ENCODE measurements around the gene AAMP.

The AAMP gene

GRCh38 chr2:218234521-218234920 is 35.4 kb downstream of the AAMP start:
- H2AFZ ChIP-seq (ENCODE audit: low read length) = no peak overlapping the region
- H3F3A ChIP-seq (ENCODE audit: insufficient read depth, low read length) = peaks cover 15% of the 10 kb centered on the region
- no peak for TF ChIP-seq EZH2phosphoT487 (IDR thresholded peaks at IDR 0.05; ENCODE audit: low read length)
- TF ChIP-seq CTCF (IDR thresholded peaks at IDR 0.05; ENCODE audit: low read length) = no peak
- TF ChIP-seq EZH2 (optimal IDR thresholded peaks at IDR 0.05; ENCODE audit: low read depth, low read length) = no peak
- no peak overlapping the region for H3K9ac ChIP-seq (ENCODE audit: low read length)
- no peak overlapping the region for H3K4me2 ChIP-seq (ENCODE audit: low read depth, low read length)
- H3K27me3 ChIP-seq (replicated peaks; ENCODE audit: insufficient read depth, low read length) = no peaks in the 10 kb centered on the region
- H3K4me1 ChIP-seq (ENCODE audit: low read length) = peaks cover 20% of the 10 kb centered on the region
- no peaks in the 10 kb centered on the region for H3K9me2 ChIP-seq (replicated peaks; ENCODE audit: insufficient read depth, low read length)
- peaks cover 37% of the 10 kb centered on the region for H3K36me3 ChIP-seq (replicated peaks; ENCODE audit: insufficient read depth, low read length)
- no peaks in the 10 kb centered on the region for H3K9me3 ChIP-seq (replicated peaks; ENCODE audit: insufficient read depth, low read length)
- H3K79me2 ChIP-seq (ENCODE audit: low read length) = peaks cover 87% of the 10 kb centered on the region
- no peak overlapping the region for H3K27ac ChIP-seq (ENCODE audit: low read length)
- H3K4me3 ChIP-seq (ENCODE audit: low read length) = no peak overlapping the region
- no peak for DNase-seq
- no peaks in the 10 kb centered on the region for H4K20me1 ChIP-seq (ENCODE audit: insufficient read depth, low read length)

GRCh38 chr2:218233543-218233942 is 36.4 kb downstream of the AAMP start:
- H3K79me2 ChIP-seq (ENCODE audit: low read length) = peaks cover 79% of the 10 kb centered on the region
- H4K20me1 ChIP-seq (ENCODE audit: insufficient read depth, low read length) = no peaks in the 10 kb centered on the region
- no peak overlapping the region for H3K27ac ChIP-seq (ENCODE audit: low read length)
- TF ChIP-seq CTCF (IDR thresholded peaks at IDR 0.05; ENCODE audit: low read length) (no peak), EZH2 (optimal IDR thresholded peaks at IDR 0.05; ENCODE audit: low read depth, low read length) (no peak), EZH2phosphoT487 (IDR thresholded peaks at IDR 0.05; ENCODE audit: low read length) (no peak)
- no peak overlapping the region for H3K4me3 ChIP-seq (ENCODE audit: low read length)
- H3K9ac ChIP-seq (ENCODE audit: low read length) = no peak overlapping the region
- H3F3A ChIP-seq (ENCODE audit: insufficient read depth, low read length) = peaks cover 25% of the 10 kb centered on the region
- H3K4me2 ChIP-seq (ENCODE audit: low read depth, low read length) = no peak overlapping the region
- peaks cover 29% of the 10 kb centered on the region for H3K36me3 ChIP-seq (replicated peaks; ENCODE audit: insufficient read depth, low read length)
- DNase-seq = no peak
- no peak overlapping the region for H2AFZ ChIP-seq (ENCODE audit: low read length)
- H3K9me3 ChIP-seq (replicated peaks; ENCODE audit: insufficient read depth, low read length) = no peaks in the 10 kb centered on the region
- no peaks in the 10 kb centered on the region for H3K27me3 ChIP-seq (replicated peaks; ENCODE audit: insufficient read depth, low read length)
- no peaks in the 10 kb centered on the region for H3K9me2 ChIP-seq (replicated peaks; ENCODE audit: insufficient read depth, low read length)
- H3K4me1 ChIP-seq (ENCODE audit: low read length) = peaks cover 27% of the 10 kb centered on the region

- Histone ChIP-seq H4K20me1 (ENCODE audit: insufficient read depth, low read length) (no peaks in the 10 kb centered on the region), H3F3A (ENCODE audit: insufficient read depth, low read length) (peaks cover 42% of the 10 kb centered on the region), H3K9ac (ENCODE audit: low read length) (no peak overlapping the region), H3K9me3 (replicated peaks; ENCODE audit: insufficient read depth, low read length) (no peaks in the 10 kb centered on the region), H3K27me3 (replicated peaks; ENCODE audit: insufficient read depth, low read length) (no peaks in the 10 kb centered on the region), H3K4me2 (ENCODE audit: low read depth, low read length) (peak overlapping the region; percentile 56; the same call in 1 of the 2 replicates), H2AFZ (ENCODE audit: low read length) (no peak overlapping the region), H3K79me2 (ENCODE audit: low read length) (peaks cover 76% of the 10 kb centered on the region), H3K36me3 (replicated peaks; ENCODE audit: insufficient read depth, low read length) (peaks cover 20% of the 10 kb centered on the region), H3K4me3 (ENCODE audit: low read length) (no peak overlapping the region), H3K4me1 (ENCODE audit: low read length) (peaks cover 44% of the 10 kb centered on the region), H3K27ac (ENCODE audit: low read length) (peak overlapping the region; percentile 92; the same call in 1 of the 2 replicates), H3K9me2 (replicated peaks; ENCODE audit: insufficient read depth, low read length) (no peaks in the 10 kb centered on the region)
- TF ChIP-seq EZH2phosphoT487 (IDR thresholded peaks at IDR 0.05; ENCODE audit: low read length) (no peak), CTCF (IDR thresholded peaks at IDR 0.05; ENCODE audit: low read length) (peak; percentile 39)
- peak; percentile 41 for DNase-seq
These were observed 39.1 kb downstream of the AAMP start for GRCh38 chr2:218230882-218231281.
